Occipital lobe (tissue), 2 donors: ENCODE measurements around the gene KCTD2. TPM values are rescaled to one million over a fixed set of nuclear protein-coding genes. Genes with fewer than 3 reads are reported as not detected.
"Not testable (repeated sequence)": the region's sequence is repeated elsewhere in the genome, so short reads cannot be mapped to it uniquely, and the experiment has no call there.

ENCODE experiments used
- DNase-seq: peaks from one replicate; lab custom pipeline; 2025; lab: John Stamatoyannopoulos, UW
- total RNA-seq: library from RNA; depleted of rRNA; stranded (reverse); fragments of >200 nt; gene quantifications from one replicate; pipeline ENCODE4 v1.2.3, GENCODE V29; 2014

KCTD2 gene
- total RNA-seq, 1 donor from 2014 or later, result 30.4 TPM

- no peak for DNase-seq
Measured at GRCh38 chr17:75049057-75049456, 2.0 kb downstream of the KCTD2 start.

GRCh38 chr17:75049706-75050105 is 2.7 kb downstream of the KCTD2 start:
- no peak for DNase-seq

GRCh38 chr17:75051941-75052340 is 4.9 kb downstream of the KCTD2 start:
- no peak for DNase-seq

GRCh38 chr17:75059369-75060345 is 12.6 kb downstream of the KCTD2 start:
- DNase-seq, result peak; percentile 37

GRCh38 chr17:75060434-75061054 is 13.5 kb downstream of the KCTD2 start:
- no peak for DNase-seq

- no peak for DNase-seq
Measured at GRCh38 chr17:75061055-75061438, 14.0 kb downstream of the KCTD2 start.

GRCh38 chr17:75061618-75062017 is 14.6 kb downstream of the KCTD2 start:
- no peak for DNase-seq

GRCh38 chr17:75063201-75063600 is 16.2 kb downstream of the KCTD2 start:
- no peak for DNase-seq

GRCh38 chr17:75063626-75064025 is 16.6 kb downstream of the KCTD2 start:
- no peak for DNase-seq

GRCh38 chr17:75064040-75064439 is 17.0 kb downstream of the KCTD2 start:
- DNase-seq, result no peak

- DNase-seq, result no peak
Measured at GRCh38 chr17:75064460-75064859, 17.4 kb downstream of the KCTD2 start.

- no peak for DNase-seq
Measured at GRCh38 chr17:75064867-75065561, 18.0 kb downstream of the KCTD2 start.

- DNase-seq, result no peak
Measured at GRCh38 chr17:75065562-75066151, 18.6 kb downstream of the KCTD2 start.

GRCh38 chr17:75067856-75068255 is 20.8 kb downstream of the KCTD2 start:
- DNase-seq, result no peak

GRCh38 chr17:75068750-75069149 is 21.7 kb downstream of the KCTD2 start:
- DNase-seq, result no peak

- no peak for DNase-seq
Measured at GRCh38 chr17:75069783-75070182, 22.8 kb downstream of the KCTD2 start.

GRCh38 chr17:75071478-75072271 is 24.6 kb downstream of the KCTD2 start:
- DNase-seq, result not testable (repeated sequence)

GRCh38 chr17:75072909-75073308 is 25.9 kb downstream of the KCTD2 start:
- not testable (repeated sequence) for DNase-seq

- DNase-seq, result no peak
Measured at GRCh38 chr17:75073618-75074047, 26.6 kb downstream of the KCTD2 start.

- DNase-seq, result no peak
Measured at GRCh38 chr17:75074532-75074931, 27.5 kb downstream of the KCTD2 start.
